GM12878 (cell line): ENCODE data around the gene TBC1D24. TPM values are rescaled to one million over a fixed set of nuclear protein-coding genes. Genes with fewer than 3 reads are reported as not detected.
A peak's percentile ranks its signal among the peaks of the same experiment; 100 is the strongest.

ENCODE experiments used
- BACH1 ChIP-seq: fragments of 450-650 bp; IDR thresholded peaks from 2 replicates; pipeline ENCODE4 v1.6.1; 2017; ENCODE audit warnings: mild to moderate bottlenecking, borderline replicate concordance
- BRCA1 ChIP-seq: IDR thresholded peaks from 2 replicates; pipeline ENCODE4 v1.6.1; 2011; ENCODE audit warnings: low read depth, low read length, improper control_type of control experiment
- CBX5 ChIP-seq: sonication (generic); IDR thresholded peaks from 2 replicates; pipeline ENCODE4 v1.6.1; 2016; ENCODE audit warnings: low read depth, moderate library complexity, mild to moderate bottlenecking, inconsistent platforms
- CEBPB ChIP-seq, 2 experiments: fragments of 150-350 bp in 1 of 2; IDR thresholded peaks; 2 replicates each; pipeline ENCODE4 v1.6.1; 2012 to 2014; ENCODE audit warnings: low read depth in 2 of 2, low read length in 2 of 2, borderline replicate concordance in 1 of 2, inconsistent platforms in 1 of 2
- CHD4 ChIP-seq: fragments of 200-600 bp; sonication (generic); IDR thresholded peaks from 2 replicates; pipeline ENCODE4 v1.6.1; 2016; ENCODE audit warnings: mild to moderate bottlenecking
- CREB1 ChIP-seq: IDR thresholded peaks from 2 replicates; pipeline ENCODE4 v1.6.1; 2012; ENCODE audit warnings: low read depth, mild to moderate bottlenecking, inconsistent platforms
- ELK1 ChIP-seq: IDR thresholded peaks from 2 replicates; pipeline ENCODE4 v1.6.1; 2012; ENCODE audit warnings: low read depth, low read length, improper control_type of control experiment
- HCFC1 ChIP-seq: fragments of 150-350 bp; IDR thresholded peaks from 2 replicates; pipeline ENCODE4 v1.6.1; 2014; ENCODE audit warnings: low read length
- IRF4 ChIP-seq: IDR thresholded peaks from 2 replicates; pipeline ENCODE4 v1.6.1; 2011; ENCODE audit warnings: low read depth, low read length
- KAT2A ChIP-seq: conservative IDR thresholded peaks from 2 replicates; pipeline ENCODE4 v1.6.1; 2011; ENCODE audit warnings: low read depth, low read length; ENCODE audit not compliant: control insufficient read depth
- KDM1A ChIP-seq: fragments of 200-600 bp; sonication (generic); IDR thresholded peaks from 2 replicates; pipeline ENCODE4 v1.6.1; 2016; ENCODE audit warnings: borderline replicate concordance
- NFIC ChIP-seq: IDR thresholded peaks from 2 replicates; pipeline ENCODE4 v1.6.1; 2012; ENCODE audit warnings: low read depth, mild to moderate bottlenecking, inconsistent platforms, low read length, moderate library complexity
- NR2C1 ChIP-seq: fragments of 450-650 bp; IDR thresholded peaks from 2 replicates; pipeline ENCODE4 v1.6.1; 2017; ENCODE audit warnings: antibody characterized with exemption, mild to moderate bottlenecking, moderate library complexity
- POLR2A ChIP-seq: IDR thresholded peaks from 2 replicates; pipeline ENCODE4 v1.6.1; 2011; ENCODE audit warnings: low read depth, mild to moderate bottlenecking, low read length
- REST ChIP-seq: IDR thresholded peaks from 2 replicates; pipeline ENCODE4 v1.6.1; 2012; ENCODE audit warnings: mild to moderate bottlenecking, low read depth, low read length
- SIN3A ChIP-seq: IDR thresholded peaks from 2 replicates; pipeline ENCODE4 v1.6.1; 2012; ENCODE audit warnings: low read depth, low read length, improper control_type of control experiment
- SUPT20H ChIP-seq: IDR thresholded peaks from 2 replicates; pipeline ENCODE4 v1.6.1; 2011; ENCODE audit warnings: low read depth, mild to moderate bottlenecking, low read length, moderate library complexity, borderline replicate concordance; ENCODE audit not compliant: control insufficient read depth
- TAF1 ChIP-seq: IDR thresholded peaks from 2 replicates; pipeline ENCODE4 v1.6.1; 2011; ENCODE audit warnings: mild to moderate bottlenecking, low read depth, low read length, borderline replicate concordance
- TCF7 ChIP-seq: IDR thresholded peaks from 2 replicates; pipeline ENCODE4 v1.6.1; 2014; ENCODE audit warnings: antibody characterized with exemption, borderline replicate concordance
- USF1 ChIP-seq: IDR thresholded peaks from 2 replicates; pipeline ENCODE4 v1.6.1; 2011; ENCODE audit warnings: borderline replicate concordance, low read depth, mild to moderate bottlenecking, moderate library complexity, mixed read lengths, low read length; ENCODE audit not compliant: insufficient read depth; ENCODE audit errors: extremely low read length
- YY1 ChIP-seq: IDR thresholded peaks from 2 replicates; pipeline ENCODE4 v1.6.1; 2011; ENCODE audit warnings: low read depth, mild to moderate bottlenecking, low read length
- ZNF687 ChIP-seq: fragments of 450-650 bp; IDR thresholded peaks from 2 replicates; pipeline ENCODE4 v1.6.1; 2017; ENCODE audit warnings: mild to moderate bottlenecking, moderate library complexity
- ZSCAN29 ChIP-seq: fragments of 450-650 bp; IDR thresholded peaks from 2 replicates; pipeline ENCODE4 v1.6.1; 2017; ENCODE audit warnings: mild to moderate bottlenecking, moderate library complexity
- polyA plus RNA-seq, 11 experiments: library from polyadenylated mRNA; depleted of rRNA in 4 of 11; unstranded in 6 of 11; stranded (reverse) in 5 of 11; fragments of >200 nt; fragmentation: Nextera tagmentation in 4 of 11; fragmentation: Illumina TruSeq in 1 of 11; extraction: Ambion mirVana in 4 of 11; extraction: Trizol in 1 of 11; gene quantifications; 1 replicate in 1 of 11; 2 replicates in 10 of 11; pipeline versions ENCODE4 v1.2.1 to v1.2.3, GENCODE V29; 2011 to 2016; ENCODE audit warnings: inconsistent platforms in 2 of 11, missing spikeins in 2 of 11, low read depth in 1 of 11
- total RNA-seq, 4 experiments: library from RNA; depleted of rRNA in 3 of 4; stranded (reverse); fragments of >200 nt in 3 of 4; fragmentation: Illumina TruSeq in 1 of 4; extraction: Trizol in 1 of 4; gene quantifications; 2 replicates each; pipeline versions ENCODE4 v1.2.1 to v1.2.3, GENCODE V29; 2013 to 2021

The TBC1D24 gene
- total and polyA plus RNA-seq, 10 of the 15 experiments (the other 5 are each of a cell fraction or from before 2014, with no cell fraction given) = 1.1 to 9.6 (median 4.5) TPM

GRCh38 chr16:2520097-2520783 is 45.3 kb downstream of the TBC1D24 start, which contains the start of gene AMDHD2 (continued):
- TF ChIP-seq USF1 (peak; percentile 98), KDM1A (no peak), TCF7 (no peak), ZNF687 (0 out of 2 replicates have a peak, but pooled peaks have one; percentile 22), YY1 (peak; percentile 76), HCFC1 (peak; percentile 65), ZSCAN29 (no peak), TAF1 (peak; percentile 63), REST (no peak), KAT2A (no peak), CBX5 (no peak), SUPT20H (no peak), CREB1 (peak; percentile 72), NFIC (peak; percentile 89; the same call in 1 of the 2 replicates), CEBPB (IDR thresholded peaks at IDR 0.05; ENCODE audit: borderline replicate concordance in 1 of 2, low read depth in 2 of 2, low read length in 2 of 2) (no peak), NR2C1 (no peak), CHD4 (no peak), ELK1 (no peak), SIN3A (peak; percentile 97), IRF4 (no peak), POLR2A (peak; percentile 91), BACH1 (peak; percentile 92), BRCA1 (peak; percentile 43)
